GM12872 (cell line): ENCODE data around the gene RPLP1.

Source experiments
- CTCF ChIP-seq: IDR thresholded peaks from 3 replicates; pipeline ENCODE4 v1.5.1; 2011; ENCODE audit warnings: low read depth, mild to moderate bottlenecking, low read length, moderate library complexity; ENCODE audit not compliant: insufficient read depth

The RPLP1 gene

DNA sequence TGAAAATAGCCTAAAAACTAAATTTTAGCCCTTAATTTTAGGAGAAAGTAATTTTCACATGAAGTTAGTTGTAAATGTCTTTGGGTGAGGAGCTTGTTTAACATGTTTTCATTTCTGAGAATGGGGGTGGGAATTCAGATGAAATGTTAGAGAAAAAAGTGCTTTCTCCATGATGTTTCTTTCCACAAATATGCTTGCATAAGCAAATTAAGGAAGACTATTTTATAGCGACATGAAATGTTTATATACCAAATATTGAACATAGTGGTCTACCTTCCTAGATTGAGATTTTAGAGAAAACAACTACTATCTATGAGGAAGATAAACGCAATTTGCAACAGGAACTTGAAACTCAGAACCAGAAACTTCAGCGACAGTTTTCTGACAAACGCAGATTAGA lies 13.0 kb upstream of the RPLP1 start:
- TF ChIP-seq CTCF = no peak

GRCh38 chr15:69443032-69443611 lies 9.5 kb upstream of the RPLP1 start:
- no peak for TF ChIP-seq CTCF

- TF ChIP-seq CTCF = no peak
Observed at GRCh38 chr15:69444686-69445085, 7.9 kb upstream of the RPLP1 start.

- no peak for TF ChIP-seq CTCF
Observed at GRCh38 chr15:69446953-69447352, 5.7 kb upstream of the RPLP1 start.

- no peak for TF ChIP-seq CTCF
Observed at GRCh38 chr15:69450968-69451695, 1.5 kb upstream of the RPLP1 start.

- TF ChIP-seq CTCF = no peak
Observed at GRCh38 chr15:69451951-69452691, 497 bp upstream of the RPLP1 start.

DNA sequence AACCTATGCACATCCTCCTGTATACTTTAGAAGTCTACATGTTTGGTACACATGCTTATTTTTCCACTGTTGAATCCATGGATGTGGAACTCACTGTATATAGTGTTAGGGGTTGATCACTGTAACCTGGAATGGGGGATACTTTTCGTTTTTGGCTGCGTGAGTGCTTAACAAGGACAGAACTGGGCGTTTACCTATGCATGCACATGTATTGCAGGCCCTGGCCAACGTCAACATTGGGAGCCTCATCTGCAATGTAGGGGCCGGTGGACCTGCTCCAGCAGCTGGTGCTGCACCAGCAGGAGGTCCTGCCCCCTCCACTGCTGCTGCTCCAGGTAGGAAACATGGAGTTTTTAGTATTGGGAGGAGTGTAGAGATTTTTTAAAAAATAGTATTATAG lies 2.3 kb downstream of the RPLP1 start:
- no peak for TF ChIP-seq CTCF
